Measurements from ENCODE around the gene HECTD1.

DNA sequence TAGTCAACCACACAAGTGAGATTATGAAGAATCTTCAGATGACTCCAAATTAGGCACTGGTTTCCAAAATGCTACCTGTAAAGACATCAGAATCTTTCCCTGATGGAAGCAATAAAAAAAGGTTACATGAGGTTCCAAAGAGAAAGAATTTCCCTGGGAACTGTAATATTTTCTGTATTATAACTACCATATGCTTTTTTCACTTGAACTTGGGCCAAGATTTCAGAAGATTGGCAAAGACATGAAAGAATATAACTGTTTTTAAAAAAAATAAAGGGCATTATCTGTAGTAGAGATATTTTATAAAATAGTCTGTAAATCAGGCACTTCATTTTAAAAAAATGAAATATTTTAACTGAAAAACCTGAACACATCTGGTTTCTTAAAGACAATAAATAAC lies 12.9 kb downstream of the HECTD1 start:
- TF ChIP-seq, protein P1, sequence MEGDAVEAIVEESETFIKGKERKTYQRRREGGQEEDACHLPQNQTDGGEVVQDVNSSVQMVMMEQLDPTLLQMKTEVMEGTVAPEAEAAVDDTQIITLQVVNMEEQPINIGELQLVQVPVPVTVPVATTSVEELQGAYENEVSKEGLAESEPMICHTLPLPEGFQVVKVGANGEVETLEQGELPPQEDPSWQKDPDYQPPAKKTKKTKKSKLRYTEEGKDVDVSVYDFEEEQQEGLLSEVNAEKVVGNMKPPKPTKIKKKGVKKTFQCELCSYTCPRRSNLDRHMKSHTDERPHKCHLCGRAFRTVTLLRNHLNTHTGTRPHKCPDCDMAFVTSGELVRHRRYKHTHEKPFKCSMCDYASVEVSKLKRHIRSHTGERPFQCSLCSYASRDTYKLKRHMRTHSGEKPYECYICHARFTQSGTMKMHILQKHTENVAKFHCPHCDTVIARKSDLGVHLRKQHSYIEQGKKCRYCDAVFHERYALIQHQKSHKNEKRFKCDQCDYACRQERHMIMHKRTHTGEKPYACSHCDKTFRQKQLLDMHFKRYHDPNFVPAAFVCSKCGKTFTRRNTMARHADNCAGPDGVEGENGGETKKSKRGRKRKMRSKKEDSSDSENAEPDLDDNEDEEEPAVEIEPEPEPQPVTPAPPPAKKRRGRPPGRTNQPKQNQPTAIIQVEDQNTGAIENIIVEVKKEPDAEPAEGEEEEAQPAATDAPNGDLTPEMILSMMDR (IDR thresholded peaks at IDR 0.05; ENCODE audit: low read depth, low read length), result no peak
- no peak for TF ChIP-seq POLR2A (IDR thresholded peaks at IDR 0.05; ENCODE audit: extremely low read depth, insufficient read length)
- TF ChIP-seq, protein P2, sequence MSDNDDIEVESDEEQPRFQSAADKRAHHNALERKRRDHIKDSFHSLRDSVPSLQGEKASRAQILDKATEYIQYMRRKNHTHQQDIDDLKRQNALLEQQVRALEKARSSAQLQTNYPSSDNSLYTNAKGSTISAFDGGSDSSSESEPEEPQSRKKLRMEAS (IDR thresholded peaks at IDR 0.05; ENCODE audit: low read depth, low read length), result no peak

Data from NB4 (cell line).